ENCODE results near the gene KLHL29. TPM values are rescaled to one million over a fixed set of nuclear protein-coding genes. Genes with fewer than 3 reads are reported as not detected.

The KLHL29 gene
- total RNA-seq, 6 experiments from 2014 or later: 1.2 to 10.2 (median 6.4) TPM

GRCh38 chr2:23568626-23569190 lies 183.7 kb downstream of the KLHL29 start:
- Histone ChIP-seq H3K27ac (no peak overlapping the region), H3K36me3 (no peaks in the 10 kb centered on the region), H3K4me3 (no peak overlapping the region), H3K27me3 (no peaks in the 10 kb centered on the region), H3K4me1 (peaks cover 0 to 7% (median 0%) of the 10 kb centered on the region in 4 donors), H3K9me3 (no peaks in the 10 kb centered on the region)
- WGBS (ENCODE audit: insufficient coverage, low coverage, low lambda C conversion rate, missing lambda C conversion rate): 50% methylated on average over 2 of the region's 3 CpGs
- no peak for DNase-seq
- TF ChIP-seq CTCF (IDR thresholded peaks at IDR 0.05) (no peak), POLR2A (IDR thresholded peaks at IDR 0.05) (no peak)
- intact Hi-C loops (cut with DNase I): no loop called here
- ATAC-seq: peak; percentile 26 to 86 (median 52)

GRCh38 chr2:23569761-23570365 lies 184.9 kb downstream of the KLHL29 start:
- peaks cover 0 to 7% (median 0%) of the 10 kb centered on the region in 4 donors for H3K4me1 ChIP-seq
- no peak overlapping the region for H3K4me3 ChIP-seq
- WGBS (ENCODE audit: insufficient coverage, low coverage, low lambda C conversion rate, missing lambda C conversion rate): 79% methylated on average over 12 of the region's 12 CpGs
- TF ChIP-seq CTCF (IDR thresholded peaks at IDR 0.05): no peak
- TF ChIP-seq POLR2A (IDR thresholded peaks at IDR 0.05): no peak
- H3K9me3 ChIP-seq: no peaks in the 10 kb centered on the region
- H3K27me3 ChIP-seq: no peaks in the 10 kb centered on the region
- intact Hi-C loops (cut with DNase I): no loop called here
- no peak for ATAC-seq
- DNase-seq: no peak
- H3K36me3 ChIP-seq: no peaks in the 10 kb centered on the region
- no peak overlapping the region for H3K27ac ChIP-seq

- Histone ChIP-seq H3K4me3 (no peak overlapping the region), H3K36me3 (no peaks in the 10 kb centered on the region), H3K27ac (no peak overlapping the region), H3K27me3 (no peaks in the 10 kb centered on the region), H3K9me3 (no peaks in the 10 kb centered on the region), H3K4me1 (peaks cover 0 to 7% (median 0%) of the 10 kb centered on the region in 4 donors)
- DNase-seq (no peak), ATAC-seq (no peak)
- WGBS (ENCODE audit: insufficient coverage, low coverage, low lambda C conversion rate, missing lambda C conversion rate): 65% methylated on average over 4 of the region's 6 CpGs
- intact Hi-C loops (cut with DNase I): no loop called here
- TF ChIP-seq CTCF (IDR thresholded peaks at IDR 0.05) (no peak), POLR2A (IDR thresholded peaks at IDR 0.05) (no peak)
Measured at GRCh38 chr2:23571085-23571484, 186.1 kb downstream of the KLHL29 start.

- 82% methylated on average over 9 of the region's 12 CpGs for WGBS (ENCODE audit: insufficient coverage, low coverage, low lambda C conversion rate, missing lambda C conversion rate)
- intact Hi-C loops (cut with DNase I): no loop called here
- no peaks in the 10 kb centered on the region for H3K9me3 ChIP-seq
- H3K27ac ChIP-seq: no peak overlapping the region
- peaks cover 0 to 7% (median 0%) of the 10 kb centered on the region in 4 donors for H3K4me1 ChIP-seq
- DNase-seq (no peak), ATAC-seq (no peak)
- TF ChIP-seq CTCF (IDR thresholded peaks at IDR 0.05) (no peak), POLR2A (IDR thresholded peaks at IDR 0.05) (no peak)
- no peaks in the 10 kb centered on the region for H3K36me3 ChIP-seq
- H3K27me3 ChIP-seq: no peaks in the 10 kb centered on the region
- H3K4me3 ChIP-seq: no peak overlapping the region
Measured at GRCh38 chr2:23571527-23572282, 186.7 kb downstream of the KLHL29 start.
